Ascending aorta (tissue), 2 donors: Measurements from ENCODE around the gene CAMK2G. TPM values are rescaled to one million over a fixed set of nuclear protein-coding genes. Genes with fewer than 3 reads are reported as not detected.

Experiments used
- DNase-seq, 2 donors: peaks; one replicate each; pipeline ENCODE4 v3.0.0-alpha.2; 2019; ENCODE audit warnings: low spot score in 2 of 2
- H3K27ac ChIP-seq, 2 donors: fragments of 200-600 bp; sonication (generic); one replicate each; pipeline ENCODE4 v1.5.1; 2016 to 2017; ENCODE audit warnings: mild to moderate bottlenecking in 1 of 2
- H3K27me3 ChIP-seq: fragments of 200-600 bp; sonication (generic); one replicate; pipeline ENCODE4 v1.5.1; 2017
- H3K36me3 ChIP-seq, 2 donors: fragments of 200-600 bp; sonication (generic); one replicate each; pipeline ENCODE4 v1.5.1; 2016
- H3K4me1 ChIP-seq, 2 donors: fragments of 200-600 bp; sonication (generic); one replicate each; pipeline ENCODE4 v1.5.1; 2016 to 2017; ENCODE audit warnings: mild to moderate bottlenecking in 1 of 2
- H3K4me3 ChIP-seq, 2 donors: fragments of 200-600 bp; sonication (generic); one replicate each; pipeline ENCODE4 v1.5.1; 2016 to 2017; ENCODE audit warnings: mild to moderate bottlenecking in 1 of 2
- H3K9me3 ChIP-seq, 2 donors: fragments of 200-600 bp; sonication (generic); one replicate each; pipeline ENCODE4 v1.5.1; 2016
- CTCF ChIP-seq, 3 experiments: fragments of 200-600 bp in 2 of 3; fragments of 450-650 bp in 1 of 3; sonication (generic) in 2 of 3; IDR thresholded peaks; one replicate each; pipeline ENCODE4 v1.5.1; 2016 to 2019; ENCODE audit warnings: antibody characterized with exemption in 3 of 3, mild to moderate bottlenecking in 1 of 3, moderate library complexity in 1 of 3
- intact Hi-C: fragments of 100-400 bp; cut with DNase I; formaldehyde crosslinking; loops from one replicate; pipeline ENCODE4 v1.15.1; 2023
- total RNA-seq: library from RNA; depleted of rRNA; stranded (reverse); fragments of >200 nt; gene quantifications from one replicate; pipeline ENCODE4 v1.1.0, GENCODE V29; 2016

CAMK2G gene
- total RNA-seq, 1 donor from 2014 or later = 60.3 TPM

- H3K27ac ChIP-seq = peak overlapping the region; percentile 81 to 85
- peaks cover 0 to 32% of the 10 kb centered on the region in 2 donors for H3K4me1 ChIP-seq
- H3K36me3 ChIP-seq = no peaks in the 10 kb centered on the region
- H3K9me3 ChIP-seq = no peaks in the 10 kb centered on the region
- no peak for TF ChIP-seq CTCF (IDR thresholded peaks at IDR 0.05)
- H3K27me3 ChIP-seq = no peaks in the 10 kb centered on the region
- intact Hi-C loops = loop anchor here (1.0 to 5.0 kb wide), 2 partner anchors 16 to 91 kb away; partner anchors contain the start of gene VCL
- no peak overlapping the region for H3K4me3 ChIP-seq
- DNase-seq = peak in 1 of 2 donors; percentile 92
Observed at GRCh38 chr10:73906524-73907447, 32.4 kb upstream of the CAMK2G start.

DNA sequence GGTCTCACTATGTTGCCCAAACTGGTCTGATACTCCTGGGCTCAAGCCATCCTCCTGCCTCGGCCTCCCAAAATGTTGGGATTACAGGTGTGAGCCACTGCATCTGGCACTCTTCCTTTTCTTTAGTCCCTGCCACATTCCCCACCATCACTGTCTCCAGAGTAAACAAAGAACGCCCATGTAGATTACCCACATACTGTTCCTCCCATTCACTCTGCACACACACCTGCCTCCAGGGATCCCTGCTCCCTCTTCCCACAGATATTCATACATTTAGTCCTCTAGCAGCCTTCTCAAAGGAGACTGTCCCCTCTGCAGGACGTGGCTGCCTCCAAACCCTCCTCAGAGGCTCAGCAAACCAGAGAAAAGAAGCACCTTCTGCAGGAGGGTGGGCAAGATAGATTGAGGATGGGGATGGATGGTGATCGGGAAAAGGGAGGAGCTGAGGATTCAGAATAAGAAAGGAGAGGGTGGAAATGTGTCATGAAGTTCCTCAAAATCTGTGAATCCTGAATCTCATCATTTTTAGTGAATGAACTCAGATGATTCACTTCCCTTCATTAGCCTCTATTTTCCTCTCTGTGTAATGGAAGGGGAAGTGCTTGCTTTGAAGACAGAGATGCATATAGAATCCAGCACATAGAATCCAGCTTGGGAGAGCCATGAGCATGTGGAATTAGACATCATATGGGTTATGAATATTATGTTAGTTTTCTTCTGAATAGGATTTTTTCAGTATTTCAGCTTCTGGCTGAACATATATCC lies 31.1 kb upstream of the CAMK2G start:
- Histone ChIP-seq H3K36me3 (no peaks in the 10 kb centered on the region), H3K9me3 (no peaks in the 10 kb centered on the region), H3K4me3 (no peak overlapping the region), H3K27ac (peak overlapping the region; percentile 81 to 85), H3K27me3 (no peaks in the 10 kb centered on the region), H3K4me1 (peaks cover 0 to 24% of the 10 kb centered on the region in 2 donors)
- DNase-seq = no peak
- no peak for TF ChIP-seq CTCF (IDR thresholded peaks at IDR 0.05)
- intact Hi-C loops = loop anchor here (1.0 to 5.0 kb wide), 2 partner anchors 15 to 92 kb away; partner anchors contain the start of gene VCL

DNA sequence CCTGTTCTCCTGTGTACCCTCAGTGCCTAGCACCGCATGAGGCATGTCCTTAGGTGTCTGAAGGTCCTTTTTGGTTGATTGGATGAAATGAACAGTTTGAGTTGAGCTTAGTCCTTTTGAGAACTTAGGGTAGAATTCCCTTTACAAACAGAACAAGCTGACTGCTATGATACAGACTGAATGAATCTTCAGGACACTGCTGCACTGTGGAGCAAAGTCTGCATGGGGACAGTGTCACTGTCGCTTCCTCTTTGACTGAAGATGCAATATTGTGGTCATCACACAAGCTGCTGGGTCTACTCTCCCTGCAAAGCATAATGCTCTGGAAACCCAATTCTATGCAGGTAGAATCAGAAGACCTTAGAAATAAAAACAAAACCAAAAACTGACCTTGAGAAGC lies 28.0 kb upstream of the CAMK2G start:
- no peak overlapping the region for H3K4me3 ChIP-seq
- peaks cover 0 to 17% of the 10 kb centered on the region in 2 donors for H3K4me1 ChIP-seq
- intact Hi-C loops = no loop called here
- no peaks in the 10 kb centered on the region for H3K36me3 ChIP-seq
- H3K27ac ChIP-seq = no peak overlapping the region
- TF ChIP-seq CTCF (IDR thresholded peaks at IDR 0.05) = no peak
- no peaks in the 10 kb centered on the region for H3K9me3 ChIP-seq
- no peak for DNase-seq
- no peaks in the 10 kb centered on the region for H3K27me3 ChIP-seq

DNA sequence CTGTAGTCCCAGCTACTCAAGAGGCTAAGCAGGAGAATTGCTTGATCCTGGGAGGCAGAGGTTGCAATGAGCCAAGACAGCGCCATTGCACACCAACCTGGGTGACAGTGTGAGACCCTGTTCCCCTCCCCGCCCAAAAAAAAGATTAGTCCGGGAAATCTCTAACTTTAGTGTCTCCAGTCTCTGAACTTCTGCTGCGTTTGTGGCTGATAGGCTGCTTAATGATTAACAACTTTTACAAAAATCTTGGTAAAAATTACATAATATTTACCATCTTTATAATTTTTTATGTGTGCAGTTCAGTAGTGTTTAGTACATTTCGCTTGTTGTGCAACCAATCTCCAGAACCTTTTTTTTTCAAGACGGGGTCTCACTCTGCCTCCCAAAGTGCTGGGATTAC lies 26.9 kb upstream of the CAMK2G start:
- Histone ChIP-seq H3K36me3 (no peaks in the 10 kb centered on the region), H3K4me3 (no peak overlapping the region), H3K9me3 (no peaks in the 10 kb centered on the region), H3K4me1 (peaks cover 0 to 6% of the 10 kb centered on the region in 2 donors), H3K27ac (no peak overlapping the region), H3K27me3 (no peaks in the 10 kb centered on the region)
- no peak for TF ChIP-seq CTCF (IDR thresholded peaks at IDR 0.05)
- intact Hi-C loops = no loop called here
- no peak for DNase-seq

- intact Hi-C loops = no loop called here
- no peak overlapping the region for H3K4me3 ChIP-seq
- no peaks in the 10 kb centered on the region for H3K9me3 ChIP-seq
- no peak for DNase-seq
- H3K4me1 ChIP-seq = peaks cover 0 to 3% of the 10 kb centered on the region in 2 donors
- no peaks in the 10 kb centered on the region for H3K27me3 ChIP-seq
- no peaks in the 10 kb centered on the region for H3K36me3 ChIP-seq
- H3K27ac ChIP-seq = peak overlapping the region in 1 of 2 donors; percentile 33
- no peak for TF ChIP-seq CTCF (IDR thresholded peaks at IDR 0.05)
Observed at GRCh38 chr10:73900064-73900463, 25.7 kb upstream of the CAMK2G start.
